COLO829 (cell line): ENCODE results near the gene SCAMP2.

Experiments used
- DNase-seq: peaks from one replicate; pipeline ENCODE4 v3.0.0; 2012; ENCODE audit warnings: low spot score

Gene SCAMP2

DNA sequence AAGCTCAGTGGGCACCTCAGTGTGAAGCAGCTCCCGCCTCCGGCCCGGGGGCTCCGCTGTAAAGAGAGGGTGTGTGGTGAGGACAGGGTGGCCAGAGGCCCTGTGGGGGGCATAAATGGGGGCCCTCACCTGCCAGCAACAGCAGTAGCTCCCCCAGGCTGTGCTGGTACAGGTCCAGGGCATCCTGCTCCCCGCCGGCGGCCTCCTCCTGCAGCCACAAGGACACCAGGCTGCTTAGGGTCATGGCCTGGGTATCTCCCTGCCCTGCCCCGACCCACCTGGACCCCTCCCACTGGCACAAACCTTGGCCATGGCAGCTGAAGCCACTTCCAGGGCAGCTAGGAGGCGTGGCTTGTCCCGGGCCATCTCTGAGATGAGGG lies 35.0 kb downstream of the SCAMP2 start:
- DNase-seq: no peak

DNA sequence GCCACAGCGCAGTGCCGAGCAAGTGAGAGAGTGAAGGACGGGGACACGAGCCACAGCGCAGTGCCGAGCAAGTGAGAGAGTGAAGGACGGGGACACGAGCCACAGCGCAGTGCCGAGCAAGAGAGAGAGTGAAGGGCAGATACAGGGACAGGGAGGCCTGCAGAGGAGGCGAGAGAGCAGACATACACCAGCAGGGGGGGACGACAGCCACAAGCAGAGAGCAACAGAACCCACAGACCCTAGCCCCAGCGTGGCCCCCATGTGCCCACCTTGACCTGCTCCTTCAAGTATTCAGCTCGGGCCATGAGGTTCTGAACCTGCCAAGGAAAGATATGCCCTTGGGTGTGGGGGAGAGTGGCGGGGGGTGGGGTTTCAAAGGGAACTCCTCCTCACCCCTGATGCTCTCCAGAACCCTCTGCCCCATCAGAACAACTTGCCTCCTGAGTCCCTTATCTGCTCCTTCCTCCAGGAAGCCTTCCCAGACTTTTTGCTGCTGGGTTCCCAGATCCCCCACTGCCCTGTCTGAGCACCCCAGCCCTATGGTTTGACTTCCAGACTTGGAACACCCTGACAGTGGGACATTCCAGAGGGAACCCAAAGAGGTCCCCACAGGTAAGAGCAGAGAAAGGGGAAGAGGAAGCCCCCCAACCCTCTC lies 35.6 kb downstream of the SCAMP2 start:
- DNase-seq: no peak

DNA sequence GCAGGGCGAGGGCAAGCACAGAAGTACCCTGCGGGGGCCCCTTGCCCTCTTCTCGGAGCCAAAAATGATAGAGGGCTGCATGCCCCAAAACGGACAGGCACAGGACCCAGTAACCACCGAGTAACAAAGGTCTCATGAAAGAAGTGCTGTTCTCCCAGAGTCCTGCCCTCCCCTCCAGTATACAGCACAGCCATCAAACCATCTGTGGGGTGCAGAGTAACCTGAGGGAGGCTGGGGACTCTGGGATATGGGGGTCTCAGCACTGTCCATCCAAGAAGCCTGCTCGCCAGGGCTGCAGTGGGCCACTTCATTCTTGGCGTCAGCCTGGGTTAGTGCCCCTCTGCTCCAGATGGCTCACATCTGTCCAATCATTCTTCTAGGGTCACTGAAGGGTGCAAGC lies 36.3 kb downstream of the SCAMP2 start:
- no peak for DNase-seq

DNA sequence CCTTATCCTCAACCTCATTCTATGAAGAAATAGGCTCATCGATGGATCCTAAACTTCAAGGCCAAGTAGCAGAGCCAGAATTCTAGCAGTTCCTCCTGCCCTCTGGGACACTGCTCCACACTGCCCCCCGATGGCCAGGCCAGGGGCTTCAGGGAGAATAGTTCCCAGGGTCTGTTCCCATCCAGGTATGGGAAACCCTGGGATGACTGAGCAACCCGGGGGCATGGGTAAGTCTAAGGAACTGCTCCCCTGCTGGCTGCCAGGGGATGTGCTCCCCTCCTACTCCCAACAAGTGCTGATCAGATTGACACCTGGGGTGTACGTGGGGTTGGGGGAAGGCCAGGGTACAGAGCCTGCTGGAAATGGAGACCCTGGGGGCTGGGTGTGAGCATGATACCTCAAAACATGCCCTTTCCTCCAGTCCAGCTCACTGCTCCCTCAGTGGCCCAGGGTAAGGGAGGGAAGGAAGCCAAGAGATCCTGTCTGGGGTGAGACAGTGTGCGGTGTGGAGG lies 37.8 kb downstream of the SCAMP2 start:
- DNase-seq: peak; percentile 57

DNA sequence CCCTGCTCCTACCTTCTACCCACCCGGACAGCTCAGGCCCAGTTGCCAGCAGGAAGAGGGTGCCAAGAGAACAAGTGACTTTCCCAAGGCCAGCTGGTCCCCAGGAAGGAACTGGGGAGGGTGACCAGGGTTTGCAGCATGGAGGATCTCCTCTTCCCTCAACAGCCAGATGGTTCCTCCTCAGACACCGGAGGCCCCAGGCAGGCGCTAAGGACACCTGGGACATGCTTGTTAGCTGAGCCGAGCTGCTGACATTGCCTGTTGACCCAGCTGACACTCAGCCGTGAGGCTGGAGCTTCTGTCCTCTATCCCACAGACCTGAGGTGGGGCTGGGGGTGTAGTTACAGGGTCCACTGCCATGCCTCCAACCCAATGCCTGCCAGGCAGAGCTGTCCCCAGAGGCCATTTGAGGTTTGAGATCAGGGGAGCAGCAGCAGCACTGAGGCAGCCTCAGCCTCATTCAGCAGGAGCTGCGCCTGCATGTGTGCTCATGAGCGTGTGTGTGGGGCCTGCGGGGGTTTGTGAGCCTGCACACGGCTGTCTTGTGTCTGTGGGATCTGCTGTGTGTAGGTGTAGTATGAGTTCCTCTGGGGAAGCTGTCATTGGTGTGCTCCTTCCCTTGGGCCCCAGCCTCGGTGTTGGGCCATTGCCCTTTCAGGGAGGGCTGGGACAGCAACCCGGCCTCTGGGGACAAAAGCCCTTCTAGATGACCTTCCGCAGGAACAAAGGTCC lies 39.6 kb downstream of the SCAMP2 start:
- no peak for DNase-seq

DNA sequence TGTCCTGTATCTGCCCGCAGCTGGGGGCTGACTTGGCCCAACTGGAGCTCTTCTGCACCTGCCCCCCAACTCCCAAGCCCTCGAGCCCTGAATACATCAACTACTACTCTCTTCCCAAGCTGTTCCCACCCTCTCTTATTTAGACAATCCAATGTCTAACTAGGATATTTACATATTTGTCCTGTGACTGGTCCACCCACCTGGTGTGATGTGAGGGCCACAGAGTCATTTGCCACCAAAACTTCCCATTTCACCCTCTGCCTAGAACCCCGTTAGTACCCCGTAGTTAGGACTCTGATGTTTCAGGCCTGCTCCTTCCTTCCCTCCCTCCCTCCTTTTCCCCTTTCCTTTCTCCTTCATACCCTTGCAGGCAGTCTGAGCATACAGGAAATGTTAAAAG lies 40.3 kb downstream of the SCAMP2 start:
- no peak for DNase-seq

DNA sequence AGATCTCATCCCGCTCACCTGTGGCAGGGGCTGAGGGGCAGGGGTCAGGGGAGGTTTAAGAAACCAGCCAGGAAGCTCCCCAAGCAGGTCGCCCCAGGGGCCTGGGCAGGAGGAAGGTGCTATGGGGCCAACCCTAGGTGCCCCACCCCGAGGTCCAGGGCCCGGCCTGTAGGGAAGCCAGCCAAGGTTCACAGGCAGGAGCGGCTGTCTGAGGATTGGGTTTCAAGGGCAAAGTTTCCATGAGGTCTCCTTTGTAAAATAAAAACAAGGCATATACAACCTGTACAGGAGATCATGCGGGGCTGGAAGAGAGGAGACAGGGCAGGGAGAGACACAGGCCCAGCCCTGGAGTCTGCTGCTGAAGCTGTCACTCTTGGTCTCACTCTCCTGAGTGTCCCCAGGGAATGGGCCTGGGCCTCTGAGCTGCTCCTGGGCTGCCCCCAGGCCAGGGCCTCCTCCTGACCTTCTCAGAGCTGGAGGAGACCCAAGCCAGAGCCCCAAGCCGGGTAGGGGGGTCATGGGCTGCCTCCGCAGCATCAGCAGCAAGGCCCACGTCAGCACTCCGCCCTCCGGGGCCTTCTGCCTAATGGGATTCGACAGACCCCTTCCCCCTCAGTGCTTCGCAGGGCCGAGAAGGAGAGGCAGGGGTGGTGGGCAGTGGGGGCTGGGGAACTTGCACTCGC lies 41.2 kb downstream of the SCAMP2 start:
- DNase-seq: no peak

DNA sequence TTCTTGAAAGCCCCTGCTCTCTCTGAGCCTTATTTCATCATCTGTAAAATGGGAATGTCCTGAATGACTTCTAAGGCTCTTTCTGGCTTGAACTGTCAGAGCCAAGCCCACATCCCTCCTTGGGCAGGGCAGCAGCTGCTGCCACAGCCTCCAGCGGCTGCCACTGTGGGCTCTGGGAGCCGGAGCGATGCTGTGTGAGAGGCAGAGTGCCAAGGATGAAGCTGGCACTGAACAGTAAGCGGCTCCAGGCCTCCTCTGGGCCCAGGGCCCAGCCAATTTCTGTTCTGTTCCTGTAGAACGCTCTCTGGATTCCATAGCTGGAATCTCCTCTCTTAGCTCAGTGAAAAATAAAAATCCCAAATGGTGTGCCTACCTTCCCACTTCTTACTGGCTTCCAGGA lies 42.3 kb downstream of the SCAMP2 start:
- DNase-seq: no peak

DNA sequence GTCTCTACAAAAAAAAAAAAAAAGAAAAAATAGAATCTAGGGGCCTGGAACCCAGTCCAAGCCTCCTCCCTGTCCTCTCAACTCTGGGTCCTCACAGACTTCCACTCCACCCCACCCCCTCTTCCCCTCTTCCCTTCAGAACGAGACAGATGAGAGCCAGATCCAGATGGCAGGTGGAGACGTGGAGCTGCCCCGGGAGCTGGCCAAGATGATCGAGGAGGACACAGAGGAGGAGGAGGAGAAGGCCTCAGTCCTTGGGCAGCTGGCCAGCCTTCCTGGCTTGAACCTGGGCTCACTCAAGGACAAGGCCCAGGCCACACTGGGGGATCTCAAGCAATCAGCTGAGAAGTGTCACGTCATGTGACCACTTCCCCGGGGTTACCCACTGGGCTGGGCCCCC lies 43.2 kb downstream of the SCAMP2 start:
- no peak for DNase-seq

DNA sequence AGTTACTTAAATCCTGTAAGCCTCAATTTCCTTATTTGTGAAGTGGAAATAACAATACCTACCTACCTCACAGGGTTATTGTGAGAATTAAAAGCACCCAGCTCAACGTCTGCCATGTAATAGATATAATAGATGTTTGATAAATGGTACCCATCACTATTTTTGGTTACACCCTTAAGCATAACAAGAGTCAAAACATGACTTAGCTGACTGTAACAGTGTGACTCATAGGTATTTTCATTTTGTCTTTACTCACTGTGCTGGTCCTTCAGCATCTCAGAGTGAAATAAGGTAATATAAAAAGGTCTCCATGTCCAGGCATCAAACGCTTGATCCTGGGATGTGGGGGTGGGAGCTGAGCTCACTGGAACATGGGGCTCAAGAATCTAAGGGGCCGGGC lies 43.7 kb downstream of the SCAMP2 start:
- DNase-seq: no peak

DNA sequence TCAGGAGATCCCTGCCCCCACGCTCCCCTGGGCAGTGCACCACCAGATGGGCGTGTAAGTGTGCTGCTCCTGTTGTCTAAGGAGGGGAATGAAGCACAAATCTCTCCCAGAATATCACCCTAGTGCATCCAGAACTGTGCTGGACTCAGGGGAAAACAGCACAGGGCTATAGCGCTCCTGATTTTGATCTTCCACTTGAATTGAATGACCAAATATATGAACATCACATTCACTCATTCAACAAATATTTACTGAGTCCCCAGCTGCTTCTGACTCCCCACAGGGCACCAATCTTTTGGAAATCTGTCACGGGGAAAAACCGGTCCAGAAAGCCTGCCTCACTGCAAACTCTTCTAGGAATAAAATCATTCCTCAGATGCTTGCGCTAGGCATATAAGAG lies 44.3 kb downstream of the SCAMP2 start:
- no peak for DNase-seq

DNA sequence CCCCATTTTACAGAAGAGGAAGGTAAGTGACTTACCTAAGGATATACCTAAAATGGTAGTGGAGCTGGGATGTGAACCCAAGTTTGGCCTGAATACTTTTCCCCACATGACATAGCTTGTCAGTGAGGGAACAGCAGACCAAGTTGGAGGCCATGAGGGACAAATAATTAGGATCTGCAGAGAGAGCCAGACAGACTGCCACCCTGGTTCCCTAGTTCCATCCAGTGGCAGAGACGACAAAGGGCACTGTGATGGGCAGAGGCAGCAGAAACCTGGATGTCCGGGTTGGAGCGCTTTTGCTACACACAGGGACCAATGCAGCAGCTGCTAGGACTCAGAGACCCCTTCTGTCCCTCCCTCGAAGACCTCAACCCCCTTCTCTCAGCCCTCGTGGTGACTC lies 45.6 kb downstream of the SCAMP2 start:
- DNase-seq: no peak

DNA sequence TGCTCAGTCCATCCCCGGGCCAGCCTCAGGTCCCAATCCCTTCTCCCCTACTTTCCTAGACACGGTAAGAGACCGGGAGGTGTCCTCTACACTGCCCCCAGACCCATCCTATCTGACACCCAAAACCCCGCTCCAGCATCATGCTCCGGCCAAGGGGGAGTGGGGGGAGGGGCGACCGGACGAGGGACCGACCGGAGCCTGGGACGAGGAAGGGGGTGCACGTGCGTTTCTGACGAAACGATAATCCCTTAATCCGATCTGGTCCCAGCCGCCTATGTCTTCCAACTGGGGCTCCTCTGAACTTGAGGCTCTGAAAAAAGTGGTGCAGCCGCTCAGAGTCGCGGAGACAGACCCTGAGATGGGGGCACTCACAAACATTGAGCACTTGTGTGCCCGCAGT lies 46.2 kb downstream of the SCAMP2 start:
- no peak for DNase-seq

DNA sequence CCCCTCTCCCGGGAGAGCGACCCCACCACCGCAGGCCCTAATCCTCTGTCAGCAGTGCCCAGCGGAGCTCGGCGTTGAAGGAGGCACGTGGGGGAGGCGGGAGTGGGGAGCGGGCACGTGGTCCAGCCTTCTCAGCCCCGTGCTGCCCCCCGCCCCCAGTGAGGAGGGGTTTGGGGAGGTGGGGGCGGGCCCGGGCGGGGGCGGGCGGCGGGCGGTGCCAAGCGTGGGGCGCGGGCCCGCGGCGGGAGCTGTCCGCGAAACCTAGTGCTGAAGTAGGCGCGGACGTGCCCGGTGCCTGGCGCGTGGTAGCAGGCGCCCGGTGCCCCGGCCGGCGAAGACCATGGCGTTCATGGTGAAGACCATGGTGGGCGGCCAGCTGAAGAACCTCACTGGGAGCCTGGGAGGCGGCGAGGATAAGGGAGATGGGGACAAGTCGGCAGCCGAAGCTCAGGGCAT lies 46.8 kb downstream of the SCAMP2 start, which contains the start of gene CPLX3:
Gene CPLX3 (plus strand): TSS at position 264 of the 456 bp plus-strand sequence. CDS start 77 bp downstream, at position 341.
- DNase-seq: peak; percentile 20

DNA sequence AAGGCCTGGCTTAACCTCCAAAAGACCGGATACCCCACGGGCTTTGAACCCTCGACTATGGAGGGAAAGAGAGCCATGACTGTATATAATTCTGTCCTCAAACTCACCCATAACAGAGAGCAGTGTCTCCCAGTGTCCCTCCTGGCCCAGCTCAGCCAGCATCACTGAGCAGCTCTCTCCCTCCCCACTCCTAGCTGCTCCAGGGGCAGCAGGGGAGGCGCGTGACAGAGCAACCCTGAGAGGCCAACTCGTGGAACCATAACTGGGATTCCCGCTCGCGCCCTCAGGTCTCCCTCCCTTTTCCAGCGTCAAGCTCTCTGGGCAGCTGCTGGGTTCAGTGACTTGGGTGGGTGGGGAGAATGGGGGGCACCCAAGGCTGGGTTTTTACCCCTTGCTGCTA lies 47.3 kb downstream of the SCAMP2 start:
- DNase-seq: no peak

DNA sequence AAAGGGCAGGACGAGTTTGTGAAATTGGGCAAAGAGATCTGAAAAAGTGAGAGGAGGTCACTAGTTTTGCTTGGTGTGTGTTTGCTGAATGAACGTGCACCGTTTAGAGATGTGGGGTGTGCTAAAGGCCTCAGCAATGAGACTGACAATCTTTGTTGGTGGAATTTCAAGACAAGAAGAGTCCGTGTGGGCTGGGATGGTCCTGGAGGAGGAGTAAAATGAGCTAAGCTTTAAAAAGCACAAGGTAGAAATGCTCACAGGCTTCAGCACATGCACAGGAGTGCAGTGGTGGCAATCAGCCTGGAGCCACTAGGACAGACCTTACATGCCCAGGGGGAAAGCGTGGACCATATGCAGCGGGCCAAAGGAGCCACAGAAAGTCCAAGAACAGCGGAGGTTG lies 48.2 kb downstream of the SCAMP2 start:
- DNase-seq: no peak

DNA sequence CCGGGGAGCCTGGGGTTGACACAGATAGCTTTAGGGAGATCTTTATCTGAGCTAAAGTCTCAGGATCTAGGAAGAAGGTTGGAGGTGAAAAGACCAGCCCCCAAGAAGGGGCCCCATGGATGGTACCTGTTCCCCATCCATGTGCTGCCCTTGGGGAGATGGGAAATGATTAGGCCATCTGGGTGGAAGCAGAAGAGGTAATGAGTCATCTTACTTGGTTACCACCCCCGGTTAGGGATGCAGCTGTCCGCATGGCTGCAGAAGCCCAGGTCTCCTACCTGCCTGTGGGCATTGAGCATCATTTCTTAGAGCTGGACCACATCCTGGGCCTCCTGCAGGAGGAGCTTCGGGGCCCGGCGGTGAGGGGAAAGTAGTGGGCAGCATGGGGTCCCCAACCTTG lies 49.8 kb downstream of the SCAMP2 start:
- no peak for DNase-seq

DNA sequence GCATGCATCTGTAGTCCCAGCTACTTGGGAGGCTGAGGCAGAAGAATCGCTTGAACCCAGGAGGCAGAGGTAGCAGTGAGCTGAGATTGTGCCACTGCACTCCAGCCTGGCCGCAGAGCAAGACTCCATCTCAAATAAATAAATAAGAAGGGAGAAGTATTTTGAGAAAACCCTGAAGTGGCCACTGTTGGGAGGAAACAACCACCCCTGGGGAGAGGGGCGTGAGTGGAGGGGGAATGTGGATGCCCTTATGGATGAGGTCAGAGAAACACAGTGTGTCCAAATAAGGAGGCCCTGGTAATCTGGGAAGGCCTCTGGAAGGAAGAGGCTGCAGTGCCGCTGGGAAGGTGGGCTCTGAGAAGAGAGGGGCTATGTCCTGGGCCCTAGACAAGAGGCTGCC lies 50.9 kb downstream of the SCAMP2 start:
- DNase-seq: no peak

DNA sequence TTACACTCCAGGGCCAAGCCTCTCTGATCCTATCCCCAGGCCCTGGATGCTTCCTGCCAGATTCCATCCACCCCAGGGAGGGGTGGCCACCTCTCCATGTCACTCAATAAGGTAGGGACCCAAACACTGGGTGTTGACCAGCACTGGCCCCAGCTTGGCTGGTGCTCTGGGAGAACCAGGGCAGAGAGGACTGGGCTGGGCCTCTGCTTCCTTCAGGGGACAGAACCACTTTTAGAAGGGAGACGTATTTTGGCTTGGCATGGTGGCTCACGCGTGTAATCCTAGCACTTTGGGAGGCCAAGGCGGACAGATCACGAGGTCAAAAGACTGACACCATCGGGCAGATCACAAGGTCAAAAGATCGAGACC lies 51.4 kb downstream of the SCAMP2 start:
- DNase-seq: no peak

DNA sequence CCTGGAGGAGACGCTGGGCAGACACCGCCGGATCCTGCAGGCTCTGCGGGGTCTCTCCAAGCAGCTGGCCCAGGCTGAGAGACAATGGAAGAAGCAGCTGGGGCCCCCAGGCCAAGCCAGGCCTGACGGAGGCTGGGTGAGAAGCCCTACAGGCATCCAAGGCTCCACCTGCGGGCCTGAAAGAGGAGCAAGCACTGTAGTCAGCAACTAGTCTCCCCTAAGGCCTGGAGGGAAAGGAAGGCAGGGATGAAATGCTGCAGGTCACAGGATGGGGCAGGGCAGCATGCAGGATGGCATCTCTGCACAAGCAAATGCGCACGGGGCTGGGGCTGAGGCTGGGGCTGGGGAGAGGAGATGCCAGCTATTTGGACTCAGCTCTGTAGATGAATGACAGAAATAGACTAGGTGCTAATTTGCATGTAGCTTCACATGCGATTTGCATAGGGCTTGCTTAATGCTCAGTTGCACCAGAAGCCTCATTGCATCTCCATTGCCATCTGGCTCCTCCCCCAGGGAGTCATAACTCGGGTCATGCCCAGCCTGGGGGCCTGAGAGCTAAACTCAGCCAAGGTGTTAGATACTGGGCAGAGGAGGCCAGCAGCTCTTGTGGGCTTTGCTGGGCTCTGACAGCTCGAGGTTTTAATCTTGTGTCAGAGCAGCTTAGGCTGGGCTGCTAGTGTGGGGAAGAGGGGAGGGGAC lies 51.9 kb downstream of the SCAMP2 start:
- DNase-seq: no peak

DNA sequence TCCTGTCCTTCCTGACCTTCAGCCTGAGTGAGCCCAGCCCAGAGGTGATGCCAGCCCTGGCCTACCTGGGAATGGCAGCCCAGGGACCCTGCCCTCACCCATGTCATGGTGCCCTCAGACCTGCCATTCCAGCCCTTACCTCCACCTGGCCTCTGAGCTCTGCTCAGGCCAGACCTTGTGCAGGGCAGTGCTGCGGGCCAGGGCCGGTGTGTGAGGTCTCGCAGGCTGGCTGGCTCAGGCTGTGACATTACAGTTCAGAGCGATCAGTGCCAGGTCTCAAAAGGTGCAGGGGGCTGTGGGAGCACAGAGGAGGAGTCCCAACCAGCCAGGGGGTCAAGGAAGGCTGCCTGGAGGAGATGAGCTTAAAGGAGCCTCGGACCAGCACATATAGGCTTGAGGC lies 53.1 kb downstream of the SCAMP2 start:
- no peak for DNase-seq

DNA sequence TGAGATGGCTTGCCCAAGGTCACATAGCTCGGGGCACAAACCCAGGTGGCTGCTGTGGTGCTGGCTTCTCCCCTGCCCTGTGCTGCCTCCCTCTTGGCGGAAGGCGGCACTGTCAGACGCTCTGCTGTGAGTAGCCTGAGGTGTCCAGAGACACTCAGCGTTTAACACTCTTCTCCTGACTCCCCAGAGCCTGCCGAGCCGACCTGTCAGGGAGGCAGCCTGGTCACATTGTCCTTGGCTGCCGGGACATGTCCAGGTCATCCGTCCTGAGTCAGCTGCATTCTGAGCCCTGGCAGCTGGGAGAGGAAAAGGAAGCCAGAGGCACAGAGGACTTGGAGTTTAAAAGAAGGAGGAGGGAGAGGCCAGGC lies 55.8 kb downstream of the SCAMP2 start:
- no peak for DNase-seq
